Testis (tissue), 2 donors: ENCODE results near the gene ATP8A1.

Source experiments
- POLR2A ChIP-seq: fragments of 450-650 bp; IDR thresholded peaks from one replicate; pipeline ENCODE4 v1.6.1; 2017; ENCODE audit warnings: antibody characterized with exemption, mild to moderate bottlenecking, moderate library complexity
- TF ChIP-seq, protein P1 (sequence below), 3 experiments: fragments of 450-650 bp in 2 of 3; fragments of 200-600 bp in 1 of 3; sonication (generic) in 1 of 3; IDR thresholded peaks; one replicate each; pipeline ENCODE4 v1.5.1; 2016 to 2019; ENCODE audit warnings: antibody characterized with exemption in 3 of 3, mild to moderate bottlenecking in 2 of 3, moderate library complexity in 1 of 3

GRCh38 chr4:42533042-42533441, 123.9 kb downstream of the ATP8A1 start:
- no peak for TF ChIP-seq POLR2A
- TF ChIP-seq, protein P1, sequence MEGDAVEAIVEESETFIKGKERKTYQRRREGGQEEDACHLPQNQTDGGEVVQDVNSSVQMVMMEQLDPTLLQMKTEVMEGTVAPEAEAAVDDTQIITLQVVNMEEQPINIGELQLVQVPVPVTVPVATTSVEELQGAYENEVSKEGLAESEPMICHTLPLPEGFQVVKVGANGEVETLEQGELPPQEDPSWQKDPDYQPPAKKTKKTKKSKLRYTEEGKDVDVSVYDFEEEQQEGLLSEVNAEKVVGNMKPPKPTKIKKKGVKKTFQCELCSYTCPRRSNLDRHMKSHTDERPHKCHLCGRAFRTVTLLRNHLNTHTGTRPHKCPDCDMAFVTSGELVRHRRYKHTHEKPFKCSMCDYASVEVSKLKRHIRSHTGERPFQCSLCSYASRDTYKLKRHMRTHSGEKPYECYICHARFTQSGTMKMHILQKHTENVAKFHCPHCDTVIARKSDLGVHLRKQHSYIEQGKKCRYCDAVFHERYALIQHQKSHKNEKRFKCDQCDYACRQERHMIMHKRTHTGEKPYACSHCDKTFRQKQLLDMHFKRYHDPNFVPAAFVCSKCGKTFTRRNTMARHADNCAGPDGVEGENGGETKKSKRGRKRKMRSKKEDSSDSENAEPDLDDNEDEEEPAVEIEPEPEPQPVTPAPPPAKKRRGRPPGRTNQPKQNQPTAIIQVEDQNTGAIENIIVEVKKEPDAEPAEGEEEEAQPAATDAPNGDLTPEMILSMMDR (IDR thresholded peaks at IDR 0.05) = no peak
